ENCODE results near the gene SLC24A4. TPM values are rescaled to one million over a fixed set of nuclear protein-coding genes. Genes with fewer than 3 reads are reported as not detected.

The SLC24A4 gene
- total and polyA plus RNA-seq, 2 donors (not counting 3 experiments of a cell fraction or from before 2014, with no cell fraction given) = 0.07 to 0.08 TPM

DNA sequence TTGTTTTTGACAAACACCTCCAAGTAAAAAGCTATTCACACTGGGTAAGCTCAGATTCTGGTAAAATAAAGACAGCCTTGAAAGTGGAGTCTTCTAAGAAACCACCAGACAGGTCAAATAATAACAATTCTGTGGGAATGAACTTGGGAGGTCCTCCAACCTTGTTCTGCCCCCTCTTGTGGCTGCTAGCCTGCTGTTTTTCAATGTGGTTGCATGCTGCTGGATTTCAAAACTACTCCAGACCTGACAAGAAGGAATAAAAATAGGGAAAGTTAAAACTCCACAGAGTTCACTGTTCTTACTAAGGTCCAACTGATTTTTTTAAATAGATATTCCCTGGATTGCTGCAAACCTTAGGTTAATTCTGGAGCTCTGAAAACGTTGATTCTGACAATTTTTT, 158.4 kb downstream of the SLC24A4 start:
- Histone ChIP-seq H3K36me3 (ENCODE audit: control insufficient read depth in 2 of 2, extremely low read depth in 1 of 2, insufficient read depth in 2 of 2, low read length in 2 of 2) (no peaks in the 10 kb centered on the region), H3K27ac (ENCODE audit: insufficient read depth, low read depth, low read length) (no peak overlapping the region), H3K79me2 (ENCODE audit: control insufficient read depth, insufficient read depth, low read length) (no peaks in the 10 kb centered on the region), H3K27me3 (ENCODE audit: control insufficient read depth in 2 of 2, insufficient read depth in 2 of 2, low read length in 2 of 2) (peaks cover 4 to 9% of the 10 kb centered on the region in 2 experiments), H4K20me1 (replicated peaks; ENCODE audit: control insufficient read depth, extremely low read depth, insufficient read depth, low read length) (no peaks in the 10 kb centered on the region), H3K4me3 (replicated peaks in 1 of 3; ENCODE audit: insufficient read depth in 1 of 3, low read depth in 1 of 3, low read length in 3 of 3) (no peak overlapping the region), H3K9me1 (replicated peaks; ENCODE audit: control insufficient read depth, extremely low read depth, insufficient read depth, low read length) (no peaks in the 10 kb centered on the region), H2AFZ (ENCODE audit: low read depth, low read length) (no peak overlapping the region), H3K9ac (replicated peaks; ENCODE audit: extremely low read depth, insufficient read depth, low read length) (no peak overlapping the region), H3K4me2 (ENCODE audit: insufficient read depth, low read length) (no peak overlapping the region), H3K4me1 (ENCODE audit: control insufficient read depth, extremely low read depth, insufficient read depth, low read length) (no peaks in the 10 kb centered on the region), H3K9me3 (replicated peaks; ENCODE audit: control insufficient read depth, insufficient read depth, low read length) (no peaks in the 10 kb centered on the region)
- DNase-seq (ENCODE audit: low read depth, low spot score) (peak; percentile 19), FAIRE-seq (no peak)
- TF ChIP-seq MYC (IDR thresholded peaks at IDR 0.05; ENCODE audit: low read depth, low read length) (no peak), JUN (IDR thresholded peaks at IDR 0.05; ENCODE audit: borderline replicate concordance, insufficient read depth, insufficient read length, low read depth) (no peak), POLR2AphosphoS5 (IDR thresholded peaks at IDR 0.05; ENCODE audit: insufficient read depth, low read depth, low read length) (no peak), EZH2 (IDR thresholded peaks at IDR 0.05; ENCODE audit: borderline replicate concordance, low read depth, low read length, severe bottlenecking) (no peak)
- TF ChIP-seq, protein P1, sequence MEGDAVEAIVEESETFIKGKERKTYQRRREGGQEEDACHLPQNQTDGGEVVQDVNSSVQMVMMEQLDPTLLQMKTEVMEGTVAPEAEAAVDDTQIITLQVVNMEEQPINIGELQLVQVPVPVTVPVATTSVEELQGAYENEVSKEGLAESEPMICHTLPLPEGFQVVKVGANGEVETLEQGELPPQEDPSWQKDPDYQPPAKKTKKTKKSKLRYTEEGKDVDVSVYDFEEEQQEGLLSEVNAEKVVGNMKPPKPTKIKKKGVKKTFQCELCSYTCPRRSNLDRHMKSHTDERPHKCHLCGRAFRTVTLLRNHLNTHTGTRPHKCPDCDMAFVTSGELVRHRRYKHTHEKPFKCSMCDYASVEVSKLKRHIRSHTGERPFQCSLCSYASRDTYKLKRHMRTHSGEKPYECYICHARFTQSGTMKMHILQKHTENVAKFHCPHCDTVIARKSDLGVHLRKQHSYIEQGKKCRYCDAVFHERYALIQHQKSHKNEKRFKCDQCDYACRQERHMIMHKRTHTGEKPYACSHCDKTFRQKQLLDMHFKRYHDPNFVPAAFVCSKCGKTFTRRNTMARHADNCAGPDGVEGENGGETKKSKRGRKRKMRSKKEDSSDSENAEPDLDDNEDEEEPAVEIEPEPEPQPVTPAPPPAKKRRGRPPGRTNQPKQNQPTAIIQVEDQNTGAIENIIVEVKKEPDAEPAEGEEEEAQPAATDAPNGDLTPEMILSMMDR (IDR thresholded peaks at IDR 0.05; ENCODE audit: extremely low read depth in 1 of 2, insufficient read depth in 1 of 2, low read depth in 1 of 2, low read length in 2 of 2) = peak in 1 of 2 donors; percentile 33
- dilution Hi-C loops (cut with MboI; ENCODE audit: extremely low pct_ligation_motif_present, low sequenced_read_pairs) (no loop called here), intact Hi-C loops (cut with micrococcal nuclease) (no loop called here)
- BruUV-seq (replicated peaks) = no TSS peak
- CTCF ChIA-PET = interaction anchor here (0.7 to 2.0 kb wide), 4 partner anchors 9 to 205 kb away, joined by 3 to 7 read pairs (median 4); no protein-coding TSS in a partner anchor
- POLR2A ChIA-PET = no interaction called here

Data from endothelial cell of umbilical vein (primary cell).